DND-41 (cell line): Measurements from ENCODE around the gene OR51B6.

ENCODE experiments used
- EZH2 ChIP-seq: IDR thresholded peaks from 3 replicates; pipeline ENCODE4 v1.6.1; 2012; ENCODE audit warnings: borderline replicate concordance, low read depth, mild to moderate bottlenecking, moderate library complexity, low read length, inconsistent platforms; ENCODE audit not compliant: severe bottlenecking
- TF ChIP-seq, protein P1 (sequence below): IDR thresholded peaks from 2 replicates; pipeline ENCODE4 v1.5.1; 2012; ENCODE audit warnings: borderline replicate concordance, low read length, moderate library complexity, mild to moderate bottlenecking; ENCODE audit not compliant: poor library complexity, severe bottlenecking; ENCODE audit errors: extremely low read depth

DNA sequence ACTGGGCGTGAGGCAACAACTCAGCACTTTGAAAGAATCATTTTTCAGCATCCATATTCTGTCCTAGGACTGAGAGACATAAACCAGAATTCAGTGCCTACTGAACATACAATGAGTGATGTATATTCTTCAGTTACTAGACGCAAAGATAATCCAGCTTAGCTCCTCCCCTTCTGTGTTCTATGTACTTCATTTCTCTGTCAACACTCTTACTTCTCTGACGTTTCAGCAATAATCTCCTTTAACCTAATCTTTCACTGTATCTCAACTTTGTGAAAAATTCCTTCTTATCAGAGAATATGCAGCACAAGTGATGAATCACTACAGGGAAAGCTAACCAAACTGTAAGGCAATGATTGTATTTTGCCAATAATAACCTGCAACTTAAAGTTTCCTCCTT, 5.5 kb upstream of the OR51B6 start:
- no peak for TF ChIP-seq EZH2
- TF ChIP-seq, protein P1, sequence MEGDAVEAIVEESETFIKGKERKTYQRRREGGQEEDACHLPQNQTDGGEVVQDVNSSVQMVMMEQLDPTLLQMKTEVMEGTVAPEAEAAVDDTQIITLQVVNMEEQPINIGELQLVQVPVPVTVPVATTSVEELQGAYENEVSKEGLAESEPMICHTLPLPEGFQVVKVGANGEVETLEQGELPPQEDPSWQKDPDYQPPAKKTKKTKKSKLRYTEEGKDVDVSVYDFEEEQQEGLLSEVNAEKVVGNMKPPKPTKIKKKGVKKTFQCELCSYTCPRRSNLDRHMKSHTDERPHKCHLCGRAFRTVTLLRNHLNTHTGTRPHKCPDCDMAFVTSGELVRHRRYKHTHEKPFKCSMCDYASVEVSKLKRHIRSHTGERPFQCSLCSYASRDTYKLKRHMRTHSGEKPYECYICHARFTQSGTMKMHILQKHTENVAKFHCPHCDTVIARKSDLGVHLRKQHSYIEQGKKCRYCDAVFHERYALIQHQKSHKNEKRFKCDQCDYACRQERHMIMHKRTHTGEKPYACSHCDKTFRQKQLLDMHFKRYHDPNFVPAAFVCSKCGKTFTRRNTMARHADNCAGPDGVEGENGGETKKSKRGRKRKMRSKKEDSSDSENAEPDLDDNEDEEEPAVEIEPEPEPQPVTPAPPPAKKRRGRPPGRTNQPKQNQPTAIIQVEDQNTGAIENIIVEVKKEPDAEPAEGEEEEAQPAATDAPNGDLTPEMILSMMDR = no peak
